ENCODE measurements around the gene SYT13. TPM values are rescaled to one million over a fixed set of nuclear protein-coding genes. Genes with fewer than 3 reads are reported as not detected.

The SYT13 gene
- total and polyA plus RNA-seq, 2 of the 4 experiments (the other 2 are of a cell fraction), result not detected

- H3K4ac ChIP-seq (ENCODE audit: low read depth, low read length), result no peak overlapping the region
- dilution Hi-C loops (cut with HindIII; ENCODE audit: low sequenced_read_pairs, unreplicated experiment) (no loop called here), in situ Hi-C loops (cut with MboI; ENCODE audit: low sequenced_read_pairs) (no loop called here), intact Hi-C loops (cut with micrococcal nuclease) (no loop called here)
- H3K9ac ChIP-seq (ENCODE audit: low read depth, low read length), result no peak overlapping the region
- H2AK9ac ChIP-seq (replicated peaks; ENCODE audit: low read depth, low read length, poor library complexity), result no peak overlapping the region
- H2BK120ac ChIP-seq (ENCODE audit: low read depth, low read length), result no peak overlapping the region
- TF ChIP-seq RFX5 (IDR thresholded peaks at IDR 0.05; ENCODE audit: low read depth, low read length) (no peak), FOS (IDR thresholded peaks at IDR 0.05; ENCODE audit: low read depth, low read length) (no peak), MXI1 (IDR thresholded peaks at IDR 0.05; ENCODE audit: borderline replicate concordance, low read depth, low read length) (no peak), MAZ (IDR thresholded peaks at IDR 0.05; ENCODE audit: borderline replicate concordance, low read depth, low read length) (no peak), BHLHE40 (IDR thresholded peaks at IDR 0.05; ENCODE audit: low read depth, low read length) (no peak), RAD21 (IDR thresholded peaks at IDR 0.05; ENCODE audit: low read length) (no peak), CTCF (conservative IDR thresholded peaks at IDR 0.05; ENCODE audit: low read depth, low read length) (no peak), CEBPB (IDR thresholded peaks at IDR 0.05; ENCODE audit: low read depth, low read length) (no peak)
- no peak overlapping the region for H2BK20ac ChIP-seq (ENCODE audit: low read depth, low read length)
- no peaks in the 10 kb centered on the region for H4K20me1 ChIP-seq (ENCODE audit: insufficient read depth, low read length)
- no peak overlapping the region for H3K23ac ChIP-seq (ENCODE audit: low read depth, low read length)
- POLR2A ChIA-PET (ENCODE audit: unreplicated experiment), result no interaction called here
- no peak overlapping the region for H2BK5ac ChIP-seq (ENCODE audit: low read depth, low read length, poor library complexity, severe bottlenecking)
- H3K14ac ChIP-seq (replicated peaks; ENCODE audit: low read depth, low read length), result no peak overlapping the region
- no peak for DNase-seq
- no peaks in the 10 kb centered on the region for H3K79me1 ChIP-seq (ENCODE audit: low read depth in 1 of 2, low read length in 2 of 2)
- no peaks in the 10 kb centered on the region for H3K36me3 ChIP-seq (ENCODE audit: control insufficient read depth, insufficient read depth, low read length)
- H3K4me1 ChIP-seq (ENCODE audit: control insufficient read depth, insufficient read depth, low read length), result peaks cover 4% of the 10 kb centered on the region; the same call in 1 of the 2 replicates
- H4K91ac ChIP-seq (ENCODE audit: insufficient read depth, low read depth, low read length), result no peak overlapping the region
- ATAC-seq (ENCODE audit: low read depth), result no peak
- H3K4me3 ChIP-seq (ENCODE audit: insufficient read depth, low read depth, low read length), result no peak overlapping the region
- H2AK5ac ChIP-seq (ENCODE audit: low read depth, low read length), result no peak overlapping the region
- no peak overlapping the region for H2BK15ac ChIP-seq (ENCODE audit: low read depth, low read length)
- H3K56ac ChIP-seq (ENCODE audit: extremely low read depth, insufficient read depth, low read length), result no peak overlapping the region
- H3K27ac ChIP-seq (ENCODE audit: insufficient read depth, low read length), result no peak overlapping the region
- H3K9me3 ChIP-seq (ENCODE audit: control insufficient read depth, insufficient read depth, low read length), result no peaks in the 10 kb centered on the region
- H2AFZ ChIP-seq (replicated peaks; ENCODE audit: low read length, poor library complexity), result no peak overlapping the region
- BruUV-seq (replicated peaks), result no TSS peak
- H4K5ac ChIP-seq (ENCODE audit: low read depth, low read length), result no peak overlapping the region
- H3K18ac ChIP-seq (ENCODE audit: low read depth, low read length), result no peak overlapping the region
- H3K4me2 ChIP-seq (ENCODE audit: low read depth, low read length), result no peak overlapping the region
- peaks cover 2% of the 10 kb centered on the region for H3K9me1 ChIP-seq (ENCODE audit: insufficient read depth, low read length)
- H4K8ac ChIP-seq (ENCODE audit: low read depth in 2 of 2, low read length in 2 of 2), result no peak overlapping the region
- CTCF ChIA-PET, result no interaction called here
- peaks cover 3% of the 10 kb centered on the region for H3K27me3 ChIP-seq (ENCODE audit: control insufficient read depth, insufficient read depth, low read length)
These were observed 49.3 kb upstream of the SYT13 start for GRCh38 chr11:45335434-45335833.
